ENCODE measurements around the gene PAXX.
A peak's percentile ranks its signal among the peaks of the same experiment; 100 is the strongest.

The PAXX gene

GRCh38 chr9:136968333-136969127 lies 23.7 kb upstream of the PAXX start:
- DNase-seq = no peak

GRCh38 chr9:136969150-136969549 lies 23.1 kb upstream of the PAXX start:
- DNase-seq = no peak

- DNase-seq = no peak
Observed at GRCh38 chr9:136969774-136970173, 22.4 kb upstream of the PAXX start.

GRCh38 chr9:136970361-136970760 lies 21.9 kb upstream of the PAXX start:
- no peak for DNase-seq

GRCh38 chr9:136971746-136972145 lies 20.5 kb upstream of the PAXX start:
- no peak for DNase-seq

GRCh38 chr9:136972335-136972734 lies 19.9 kb upstream of the PAXX start:
- no peak for DNase-seq

GRCh38 chr9:136972743-136973142 lies 19.5 kb upstream of the PAXX start:
- DNase-seq = no peak

- no peak for DNase-seq
Observed at GRCh38 chr9:136973618-136974617, 18.3 kb upstream of the PAXX start.

GRCh38 chr9:136974817-136975535 lies 17.2 kb upstream of the PAXX start:
- DNase-seq = no peak

- no peak for DNase-seq
Observed at GRCh38 chr9:136975644-136976043, 16.6 kb upstream of the PAXX start.

- DNase-seq = no peak
Observed at GRCh38 chr9:136977223-136977622, 15.0 kb upstream of the PAXX start, which contains the start of gene PTGDS. Gene PTGDS (plus strand): TSS chr9:136977504. CDS start chr9:136977579, 75 bp downstream.

- no peak for DNase-seq
Observed at GRCh38 chr9:136977649-136978072, 14.6 kb upstream of the PAXX start.

GRCh38 chr9:136978073-136978864 lies 14.0 kb upstream of the PAXX start:
- peak; percentile 60 for DNase-seq

- DNase-seq = no peak
Observed at GRCh38 chr9:136978865-136979544, 13.2 kb upstream of the PAXX start.

- no peak for DNase-seq
Observed at GRCh38 chr9:136979769-136980587, 12.2 kb upstream of the PAXX start.

GRCh38 chr9:136980669-136981478 lies 11.3 kb upstream of the PAXX start:
- DNase-seq = no peak

GRCh38 chr9:136981588-136982231 lies 10.5 kb upstream of the PAXX start:
- DNase-seq = no peak

GRCh38 chr9:136982232-136983051 lies 9.8 kb upstream of the PAXX start, which contains the start of gene LCNL1:
Gene LCNL1 (plus strand): TSS chr9:136982993. CDS start chr9:136983587, 594 bp downstream.
- no peak for DNase-seq

All from activated naive CD4-positive, alpha-beta T cell treated with anti-CD3 and anti-CD28 coated beads, Interleukin-2, amount 50 U/mL, for 16 hours (primary cell).